HCT116 (cell line): ENCODE results near the gene HRG. TPM values are rescaled to one million over a fixed set of nuclear protein-coding genes. Genes with fewer than 3 reads are reported as not detected.

Experiments used
- ATAC-seq: fragments of 200-7000 bp; cut with Tn5 transposase; 2 replicates; pipeline ENCODE4 v1.9.1; 2020; ENCODE audit warnings: mild to moderate bottlenecking, moderate library complexity
- BruUV-seq: library from RNA; stranded (reverse); fragments of 400-500 nt; replicated peaks from 2 replicates; lab custom pipeline; 2021; lab: Mats Ljungman, UMichigan
- CTCF ChIA-PET: fragments of 300-600 bp; sonication (Branson Sonifier 250); formaldehyde crosslinking; loops from one replicate; lab custom pipeline; 2021; ENCODE audit warnings: antibody characterized with exemption; lab: Charles Lee
- POLR2A ChIA-PET: fragments of 300-600, 350-600 bp; sonication (Branson Sonifier 250); formaldehyde crosslinking; loops from one replicate; lab custom pipeline; 2021; ENCODE audit warnings: antibody characterized with exemption; lab: Charles Lee
- RAD21 ChIA-PET, 2 experiments: fragments of 300-600 bp; sonication (Branson Sonifier 250); formaldehyde crosslinking; loops; one replicate each; lab custom pipeline; 2023; ENCODE audit warnings: low total read pairs in 2 of 2; ENCODE audit not compliant: uncharacterized antibody in 2 of 2, unreplicated experiment in 2 of 2, low non-redundant PET in 1 of 2; lab: Charles Lee
- DNase-seq: peaks from one replicate; pipeline ENCODE4 v3.0.0-alpha.2; 2010; ENCODE audit warnings: low read depth, low spot score
- H2AFZ ChIP-seq: fragments of 200-600 bp; shearing (Covaris generic), sonication (generic); 2 replicates; pipeline ENCODE4 v1.6.1; 2017; ENCODE audit warnings: low read depth, mixed run types, mixed read lengths, antibody characterized with exemption, low read length; ENCODE audit not compliant: poor library complexity, severe bottlenecking
- H3K27ac ChIP-seq: 2 replicates; pipeline ENCODE4 v1.5.1; 2012; ENCODE audit warnings: low read depth, low read length
- H3K27me3 ChIP-seq: fragments of 200-600 bp; sonication (generic); 2 replicates; pipeline ENCODE4 v1.6.1; 2016; ENCODE audit warnings: mixed run types, low read length, mixed read lengths; ENCODE audit not compliant: insufficient read depth
- H3K36me3 ChIP-seq, 2 experiments: fragments of 200-500 bp in 1 of 2; fragments of 200-600 bp in 1 of 2; sonication (Bioruptor generic) in 1 of 2; sonication (generic) in 1 of 2; 2 replicates each; pipeline versions ENCODE4 v1.5.1 to v1.6.1; 2014 to 2016; ENCODE audit warnings: low read length in 2 of 2, inconsistent platforms in 1 of 2, mixed read lengths in 1 of 2, mixed run types in 1 of 2; ENCODE audit not compliant: insufficient read depth in 2 of 2, control insufficient read depth in 1 of 2
- H3K4me1 ChIP-seq, 2 experiments: fragments of 200-600 bp in 1 of 2; sonication (generic) in 1 of 2; 2 replicates each; pipeline versions ENCODE4 v1.5.1 to v1.6.1; 2012 to 2017; ENCODE audit warnings: low read length in 2 of 2, inconsistent platforms in 1 of 2, mild to moderate bottlenecking in 1 of 2, mixed read lengths in 1 of 2, mixed run types in 1 of 2, moderate library complexity in 1 of 2; ENCODE audit not compliant: insufficient read depth in 2 of 2, control insufficient read depth in 1 of 2
- H3K4me2 ChIP-seq: fragments of 200-600 bp; sonication (generic); 2 replicates; pipeline ENCODE4 v1.6.1; 2017; ENCODE audit warnings: mixed run types, low read length, mixed read lengths
- H3K4me3 ChIP-seq, 2 experiments: fragments of 200-600 bp in 1 of 2; sonication (generic) in 1 of 2; replicated peaks in 1 of 2; 2 replicates each; pipeline ENCODE4 v1.5.1; 2011 to 2016; ENCODE audit warnings: low read length in 2 of 2, control low read depth in 1 of 2, low read depth in 1 of 2, mild to moderate bottlenecking in 1 of 2, mixed read lengths in 1 of 2, mixed run types in 1 of 2
- H3K79me2 ChIP-seq: fragments of 200-600 bp; sonication (generic); 2 replicates; pipeline ENCODE4 v1.6.1; 2017; ENCODE audit warnings: mild to moderate bottlenecking, mixed run types, low read length, moderate library complexity, mixed read lengths; ENCODE audit not compliant: insufficient read depth
- H3K9ac ChIP-seq: fragments of 200-600 bp; sonication (generic); 2 replicates; pipeline ENCODE4 v1.6.1; 2016; ENCODE audit warnings: low read length, mixed read lengths
- H3K9me2 ChIP-seq: fragments of 200-600 bp; sonication (generic), shearing (Covaris generic); 2 replicates; pipeline ENCODE4 v1.6.1; 2017; ENCODE audit warnings: mixed run types, mild to moderate bottlenecking, moderate library complexity; ENCODE audit not compliant: insufficient read depth
- H3K9me3 ChIP-seq, 2 experiments: fragments of 200-500 bp in 1 of 2; fragments of 200-600 bp in 1 of 2; sonication (Bioruptor generic) in 1 of 2; sonication (generic) in 1 of 2; 2 replicates each; pipeline ENCODE4 v1.6.1; 2014 to 2017; ENCODE audit warnings: low read length in 2 of 2, mixed read lengths in 2 of 2, inconsistent platforms in 1 of 2, low read depth in 1 of 2, mild to moderate bottlenecking in 1 of 2, mixed run types in 1 of 2, moderate library complexity in 1 of 2; ENCODE audit not compliant: control insufficient read depth in 1 of 2, insufficient read depth in 1 of 2
- H4K20me1 ChIP-seq: fragments of 200-600 bp; sonication (generic), shearing (Covaris generic); 2 replicates; pipeline ENCODE4 v1.6.1; 2017; ENCODE audit warnings: mixed run types, mild to moderate bottlenecking, moderate library complexity; ENCODE audit not compliant: insufficient read depth
- ATF3 ChIP-seq: IDR thresholded peaks from 2 replicates; pipeline ENCODE4 v1.6.1; 2012
- CBX3 ChIP-seq: IDR thresholded peaks from 2 replicates; pipeline ENCODE4 v1.6.1; 2012; ENCODE audit warnings: low read depth
- CEBPB ChIP-seq: IDR thresholded peaks from 2 replicates; pipeline ENCODE4 v1.6.1; 2012; ENCODE audit warnings: low read depth
- CTCF ChIP-seq, 3 experiments: fragments of 200-600 bp in 1 of 3; sonication (generic) in 1 of 3; IDR thresholded peaks in 2 of 3; conservative IDR thresholded peaks in 1 of 3; 2 replicates each; pipeline ENCODE4 v1.5.1; 2012 to 2017; ENCODE audit warnings: low read depth in 2 of 3, low read length in 2 of 3, antibody characterized with exemption in 1 of 3, borderline replicate concordance in 1 of 3, control low read depth in 1 of 3, mild to moderate bottlenecking in 1 of 3, mixed read lengths in 1 of 3, mixed run types in 1 of 3, moderate library complexity in 1 of 3; ENCODE audit not compliant: insufficient read depth in 1 of 3
- EGR1 ChIP-seq: IDR thresholded peaks from 2 replicates; pipeline ENCODE4 v1.6.1; 2012; ENCODE audit warnings: low read depth
- ELF1 ChIP-seq: IDR thresholded peaks from 2 replicates; pipeline ENCODE4 v1.6.1; 2012; ENCODE audit warnings: low read depth, borderline replicate concordance
- EZH2phosphoT487 ChIP-seq: fragments of 200-600 bp; IDR thresholded peaks from 2 replicates; pipeline ENCODE4 v1.6.1; 2018; ENCODE audit warnings: antibody characterized with exemption, borderline replicate concordance
- JUND ChIP-seq: IDR thresholded peaks from 2 replicates; pipeline ENCODE4 v1.6.1; 2012
- MAX ChIP-seq: IDR thresholded peaks from 2 replicates; pipeline ENCODE4 v1.6.1; 2012
- POLR2A ChIP-seq: IDR thresholded peaks from 2 replicates; pipeline ENCODE4 v1.7.0; 2011; ENCODE audit warnings: borderline replicate concordance; ENCODE audit not compliant: insufficient read depth, insufficient read length; ENCODE audit errors: extremely low read depth
- POLR2AphosphoS5 ChIP-seq: IDR thresholded peaks from 2 replicates; pipeline ENCODE4 v1.6.1; 2011; ENCODE audit warnings: mild to moderate bottlenecking, low read depth, low read length, moderate library complexity
- REST ChIP-seq: IDR thresholded peaks from 2 replicates; pipeline ENCODE4 v1.6.1; 2012; ENCODE audit warnings: low read depth
- SP1 ChIP-seq: IDR thresholded peaks from 2 replicates; pipeline ENCODE4 v1.6.1; 2012; ENCODE audit warnings: low read depth
- SRF ChIP-seq: IDR thresholded peaks from 2 replicates; pipeline ENCODE4 v1.6.1; 2012; ENCODE audit warnings: low read depth
- TCF7L2 ChIP-seq: IDR thresholded peaks from 2 replicates; pipeline ENCODE4 v1.7.0; 2011; ENCODE audit warnings: borderline replicate concordance, inconsistent platforms; ENCODE audit not compliant: insufficient read depth, insufficient read length; ENCODE audit errors: extremely low read depth
- ZFX ChIP-seq: fragments of 450-650 bp; IDR thresholded peaks from 2 replicates; pipeline ENCODE4 v1.6.1; 2017
- intact Hi-C: fragments of 100-400 bp; cut with micrococcal nuclease; formaldehyde crosslinking; loops from 2 replicates; pipeline ENCODE4 v1.10.0; 2022
- total RNA-seq: library from RNA; stranded (reverse); gene quantifications from one replicate; pipeline ENCODE4 v1.2.1, GENCODE V29; 2021; ENCODE audit not compliant: unreplicated experiment

HRG gene
- total RNA-seq, 1 experiment from 2014 or later, result 0.42 TPM

GRCh38 chr3:186696522-186696921 lies 30.7 kb downstream of the HRG start (continued):
- TF ChIP-seq CTCF (IDR thresholded peaks at IDR 0.05 in 2 of 3, conservative IDR thresholded peaks at IDR 0.05 in 1 of 3; ENCODE audit: borderline replicate concordance in 1 of 3, insufficient read depth in 1 of 3, low read depth in 2 of 3, low read length in 2 of 3) (no peak), SRF (no peak), REST (no peak), ELF1 (no peak)

GRCh38 chr3:186697510-186697909 lies 31.7 kb downstream of the HRG start:
- no peak overlapping the region for H3K4me2 ChIP-seq
- intact Hi-C loops, result no loop called here
- H3K79me2 ChIP-seq, result no peaks in the 10 kb centered on the region
- RAD21 ChIA-PET, result no interaction called here
- no peaks in the 10 kb centered on the region for H3K9me3 ChIP-seq
- H3K9ac ChIP-seq, result no peak overlapping the region
- POLR2A ChIA-PET, result no interaction called here
- H3K4me3 ChIP-seq, result no peak overlapping the region
- H3K4me1 ChIP-seq, result no peaks in the 10 kb centered on the region
- no peak overlapping the region for H3K27ac ChIP-seq
- no peaks in the 10 kb centered on the region for H3K9me2 ChIP-seq
- H3K36me3 ChIP-seq, result no peaks in the 10 kb centered on the region
- no TSS peak for BruUV-seq
- H4K20me1 ChIP-seq, result no peaks in the 10 kb centered on the region
- no peak for DNase-seq
- H2AFZ ChIP-seq, result no peak overlapping the region
- no peaks in the 10 kb centered on the region for H3K27me3 ChIP-seq
- no peak for ATAC-seq
- TF ChIP-seq EZH2phosphoT487, result no peak
- TF ChIP-seq MAX, result no peak
- TF ChIP-seq POLR2AphosphoS5, result no peak
- TF ChIP-seq ATF3, result no peak
- TF ChIP-seq CEBPB, result no peak
- no peak for TF ChIP-seq JUND
- TF ChIP-seq ZFX, result no peak
- no peak for TF ChIP-seq POLR2A
- no peak for TF ChIP-seq EGR1
- no peak for TF ChIP-seq SP1
- no peak for TF ChIP-seq CTCF (IDR thresholded peaks at IDR 0.05 in 2 of 3, conservative IDR thresholded peaks at IDR 0.05 in 1 of 3; ENCODE audit: borderline replicate concordance in 1 of 3, insufficient read depth in 1 of 3, low read depth in 2 of 3, low read length in 2 of 3)
- no peak for TF ChIP-seq ELF1
- TF ChIP-seq CBX3, result no peak
- TF ChIP-seq TCF7L2, result no peak
- TF ChIP-seq SRF, result no peak
- CTCF ChIA-PET, result no interaction called here
